ENCODE results near the gene FYN. TPM values are rescaled to one million over a fixed set of nuclear protein-coding genes. Genes with fewer than 3 reads are reported as not detected.

FYN gene
- total and polyA plus RNA-seq, 2 of the 13 experiments (the other 11 are each of a cell fraction or from before 2014, with no cell fraction given) = 15.5 to 24.6 TPM

DNA sequence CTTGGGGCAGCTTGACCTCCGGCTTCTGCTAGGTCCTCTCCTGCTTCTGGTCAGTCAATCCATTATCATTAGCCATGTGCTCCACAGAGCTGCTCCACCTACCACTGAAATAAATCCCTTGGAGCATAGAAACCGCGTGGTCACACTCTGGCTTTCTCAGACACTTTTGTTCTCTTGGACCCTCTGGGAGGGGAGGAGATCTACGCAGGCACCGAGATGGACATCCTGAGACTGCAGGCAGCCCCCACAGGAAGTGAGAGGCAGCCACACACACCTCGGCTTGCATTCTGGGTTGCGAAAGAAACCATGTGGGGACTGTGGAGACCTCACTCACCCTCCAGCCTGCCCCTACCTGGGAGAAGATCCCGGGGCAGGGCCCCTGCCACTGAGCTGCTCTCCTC is 79.5 kb downstream of the FYN start (continued):
- TF ChIP-seq REXO4 (CRISPR knock-in tag; IDR thresholded peaks at IDR 0.05; ENCODE audit: borderline replicate concordance) = no peak
- TF ChIP-seq POLR2A (IDR thresholded peaks at IDR 0.05; ENCODE audit: insufficient read depth in 1 of 2, low read depth in 2 of 2, low read length in 2 of 2) = peak; percentile 66 to 67
- TF ChIP-seq, protein P1, sequence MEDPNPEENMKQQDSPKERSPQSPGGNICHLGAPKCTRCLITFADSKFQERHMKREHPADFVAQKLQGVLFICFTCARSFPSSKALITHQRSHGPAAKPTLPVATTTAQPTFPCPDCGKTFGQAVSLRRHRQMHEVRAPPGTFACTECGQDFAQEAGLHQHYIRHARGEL (CRISPR knock-in tag; IDR thresholded peaks at IDR 0.05) = no peak
- TF ChIP-seq RAD51 (IDR thresholded peaks at IDR 0.05; ENCODE audit: borderline replicate concordance) = no peak
- no peak for TF ChIP-seq ZBTB1 (CRISPR knock-in tag; IDR thresholded peaks at IDR 0.05; ENCODE audit: borderline replicate concordance)
- TF ChIP-seq, protein P2, sequence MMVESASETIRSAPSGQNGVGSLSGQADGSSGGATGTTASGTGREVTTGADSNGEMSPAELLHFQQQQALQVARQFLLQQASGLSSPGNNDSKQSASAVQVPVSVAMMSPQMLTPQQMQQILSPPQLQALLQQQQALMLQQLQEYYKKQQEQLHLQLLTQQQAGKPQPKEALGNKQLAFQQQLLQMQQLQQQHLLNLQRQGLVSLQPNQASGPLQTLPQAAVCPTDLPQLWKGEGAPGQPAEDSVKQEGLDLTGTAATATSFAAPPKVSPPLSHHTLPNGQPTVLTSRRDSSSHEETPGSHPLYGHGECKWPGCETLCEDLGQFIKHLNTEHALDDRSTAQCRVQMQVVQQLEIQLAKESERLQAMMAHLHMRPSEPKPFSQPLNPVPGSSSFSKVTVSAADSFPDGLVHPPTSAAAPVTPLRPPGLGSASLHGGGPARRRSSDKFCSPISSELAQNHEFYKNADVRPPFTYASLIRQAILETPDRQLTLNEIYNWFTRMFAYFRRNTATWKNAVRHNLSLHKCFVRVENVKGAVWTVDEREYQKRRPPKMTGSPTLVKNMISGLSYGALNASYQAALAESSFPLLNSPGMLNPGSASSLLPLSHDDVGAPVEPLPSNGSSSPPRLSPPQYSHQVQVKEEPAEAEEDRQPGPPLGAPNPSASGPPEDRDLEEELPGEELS (CRISPR knock-in tag; IDR thresholded peaks at IDR 0.05) = 0 out of 2 replicates have a peak, but pooled peaks have one; percentile 31
- TF ChIP-seq ZNF10 (CRISPR knock-in tag; IDR thresholded peaks at IDR 0.05; ENCODE audit: borderline replicate concordance, low read depth) = no peak
- no peak for TF ChIP-seq NONO (IDR thresholded peaks at IDR 0.05)
- no peak for TF ChIP-seq NONO (CRISPR knock-in tag; conservative IDR thresholded peaks at IDR 0.05)
- peak; percentile 77; the same call in 1 of the 2 replicates for TF ChIP-seq ZNF292 (CRISPR knock-in tag; IDR thresholded peaks at IDR 0.05; ENCODE audit: borderline replicate concordance, low read depth)
- TF ChIP-seq, protein P3, sequence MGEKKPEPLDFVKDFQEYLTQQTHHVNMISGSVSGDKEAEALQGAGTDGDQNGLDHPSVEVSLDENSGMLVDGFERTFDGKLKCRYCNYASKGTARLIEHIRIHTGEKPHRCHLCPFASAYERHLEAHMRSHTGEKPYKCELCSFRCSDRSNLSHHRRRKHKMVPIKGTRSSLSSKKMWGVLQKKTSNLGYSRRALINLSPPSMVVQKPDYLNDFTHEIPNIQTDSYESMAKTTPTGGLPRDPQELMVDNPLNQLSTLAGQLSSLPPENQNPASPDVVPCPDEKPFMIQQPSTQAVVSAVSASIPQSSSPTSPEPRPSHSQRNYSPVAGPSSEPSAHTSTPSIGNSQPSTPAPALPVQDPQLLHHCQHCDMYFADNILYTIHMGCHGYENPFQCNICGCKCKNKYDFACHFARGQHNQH (CRISPR knock-in tag; IDR thresholded peaks at IDR 0.05) = no peak
- TF ChIP-seq ZNF878 (CRISPR knock-in tag; IDR thresholded peaks at IDR 0.05) = peak; percentile 21; the same call in 1 of the 2 replicates
- TF ChIP-seq, protein P4, sequence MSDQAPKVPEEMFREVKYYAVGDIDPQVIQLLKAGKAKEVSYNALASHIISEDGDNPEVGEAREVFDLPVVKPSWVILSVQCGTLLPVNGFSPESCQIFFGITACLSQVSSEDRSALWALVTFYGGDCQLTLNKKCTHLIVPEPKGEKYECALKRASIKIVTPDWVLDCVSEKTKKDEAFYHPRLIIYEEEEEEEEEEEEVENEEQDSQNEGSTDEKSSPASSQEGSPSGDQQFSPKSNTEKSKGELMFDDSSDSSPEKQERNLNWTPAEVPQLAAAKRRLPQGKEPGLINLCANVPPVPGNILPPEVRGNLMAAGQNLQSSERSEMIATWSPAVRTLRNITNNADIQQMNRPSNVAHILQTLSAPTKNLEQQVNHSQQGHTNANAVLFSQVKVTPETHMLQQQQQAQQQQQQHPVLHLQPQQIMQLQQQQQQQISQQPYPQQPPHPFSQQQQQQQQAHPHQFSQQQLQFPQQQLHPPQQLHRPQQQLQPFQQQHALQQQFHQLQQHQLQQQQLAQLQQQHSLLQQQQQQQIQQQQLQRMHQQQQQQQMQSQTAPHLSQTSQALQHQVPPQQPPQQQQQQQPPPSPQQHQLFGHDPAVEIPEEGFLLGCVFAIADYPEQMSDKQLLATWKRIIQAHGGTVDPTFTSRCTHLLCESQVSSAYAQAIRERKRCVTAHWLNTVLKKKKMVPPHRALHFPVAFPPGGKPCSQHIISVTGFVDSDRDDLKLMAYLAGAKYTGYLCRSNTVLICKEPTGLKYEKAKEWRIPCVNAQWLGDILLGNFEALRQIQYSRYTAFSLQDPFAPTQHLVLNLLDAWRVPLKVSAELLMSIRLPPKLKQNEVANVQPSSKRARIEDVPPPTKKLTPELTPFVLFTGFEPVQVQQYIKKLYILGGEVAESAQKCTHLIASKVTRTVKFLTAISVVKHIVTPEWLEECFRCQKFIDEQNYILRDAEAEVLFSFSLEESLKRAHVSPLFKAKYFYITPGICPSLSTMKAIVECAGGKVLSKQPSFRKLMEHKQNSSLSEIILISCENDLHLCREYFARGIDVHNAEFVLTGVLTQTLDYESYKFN (CRISPR knock-in tag; conservative IDR thresholded peaks at IDR 0.05) = peak; percentile 23; the same call in 1 of the 2 replicates
- no peak for TF ChIP-seq HOXA5 (CRISPR knock-in tag; IDR thresholded peaks at IDR 0.05)
- TF ChIP-seq, protein P5, sequence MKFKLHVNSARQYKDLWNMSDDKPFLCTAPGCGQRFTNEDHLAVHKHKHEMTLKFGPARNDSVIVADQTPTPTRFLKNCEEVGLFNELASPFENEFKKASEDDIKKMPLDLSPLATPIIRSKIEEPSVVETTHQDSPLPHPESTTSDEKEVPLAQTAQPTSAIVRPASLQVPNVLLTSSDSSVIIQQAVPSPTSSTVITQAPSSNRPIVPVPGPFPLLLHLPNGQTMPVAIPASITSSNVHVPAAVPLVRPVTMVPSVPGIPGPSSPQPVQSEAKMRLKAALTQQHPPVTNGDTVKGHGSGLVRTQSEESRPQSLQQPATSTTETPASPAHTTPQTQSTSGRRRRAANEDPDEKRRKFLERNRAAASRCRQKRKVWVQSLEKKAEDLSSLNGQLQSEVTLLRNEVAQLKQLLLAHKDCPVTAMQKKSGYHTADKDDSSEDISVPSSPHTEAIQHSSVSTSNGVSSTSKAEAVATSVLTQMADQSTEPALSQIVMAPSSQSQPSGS (CRISPR knock-in tag; IDR thresholded peaks at IDR 0.05) = no peak
- TF ChIP-seq CEBPB (IDR thresholded peaks at IDR 0.05; ENCODE audit: borderline replicate concordance, low read depth, low read length) = peak; percentile 89
- TF ChIP-seq, protein P6, sequence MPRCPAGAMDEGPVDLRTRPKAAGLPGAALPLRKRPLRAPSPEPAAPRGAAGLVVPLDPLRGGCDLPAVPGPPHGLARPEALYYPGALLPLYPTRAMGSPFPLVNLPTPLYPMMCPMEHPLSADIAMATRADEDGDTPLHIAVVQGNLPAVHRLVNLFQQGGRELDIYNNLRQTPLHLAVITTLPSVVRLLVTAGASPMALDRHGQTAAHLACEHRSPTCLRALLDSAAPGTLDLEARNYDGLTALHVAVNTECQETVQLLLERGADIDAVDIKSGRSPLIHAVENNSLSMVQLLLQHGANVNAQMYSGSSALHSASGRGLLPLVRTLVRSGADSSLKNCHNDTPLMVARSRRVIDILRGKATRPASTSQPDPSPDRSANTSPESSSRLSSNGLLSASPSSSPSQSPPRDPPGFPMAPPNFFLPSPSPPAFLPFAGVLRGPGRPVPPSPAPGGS (CRISPR knock-in tag; IDR thresholded peaks at IDR 0.05) = no peak
- TF ChIP-seq SRSF1 (optimal IDR thresholded peaks at IDR 0.05; ENCODE audit: low read depth, low read length) = no peak
- TF ChIP-seq, protein P7, sequence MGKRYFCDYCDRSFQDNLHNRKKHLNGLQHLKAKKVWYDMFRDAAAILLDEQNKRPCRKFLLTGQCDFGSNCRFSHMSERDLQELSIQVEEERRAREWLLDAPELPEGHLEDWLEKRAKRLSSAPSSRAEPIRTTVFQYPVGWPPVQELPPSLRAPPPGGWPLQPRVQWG (CRISPR knock-in tag; IDR thresholded peaks at IDR 0.05; ENCODE audit: borderline replicate concordance, low read depth) = no peak
- no peak for TF ChIP-seq NR1H2 (CRISPR knock-in tag; IDR thresholded peaks at IDR 0.05; ENCODE audit: borderline replicate concordance, low read depth)

Data from HepG2 (cell line).